Measurements from ENCODE around the gene ARPC3.
"Not testable (repeated sequence)": the region's sequence is repeated elsewhere in the genome, so short reads cannot be mapped to it uniquely, and the experiment has no call there.

The ARPC3 gene

GRCh38 chr12:110449799-110450497, at the start of gene ARPC3:
Gene ARPC3 (minus strand): TSS chr12:110450337. CDS start chr12:110450260, 77 bp downstream.
- H3K4me1 Mint-ChIP-seq = peaks cover 44% of the 10 kb centered on the region
- peak within 1 kb of the TSS; percentile 100 for H3K27ac Mint-ChIP-seq
- H3K4me3 Mint-ChIP-seq = peak within 1 kb of the TSS; percentile 99
- H3K9me3 Mint-ChIP-seq = no peaks in the 10 kb centered on the region
- H3K36me3 Mint-ChIP-seq = peaks cover 20% of the 10 kb centered on the region
- no peaks in the 10 kb centered on the region for H3K27me3 Mint-ChIP-seq

- no peaks in the 10 kb centered on the region for H3K9me3 Mint-ChIP-seq
- H3K4me3 Mint-ChIP-seq = peak overlapping the region; percentile 15
- peaks cover 37% of the 10 kb centered on the region for H3K4me1 Mint-ChIP-seq
- H3K36me3 Mint-ChIP-seq = peaks cover 9% of the 10 kb centered on the region
- peak overlapping the region; percentile 36 for H3K27ac Mint-ChIP-seq
- H3K27me3 Mint-ChIP-seq = no peaks in the 10 kb centered on the region
These were observed 49.0 kb upstream of the ARPC3 start for GRCh38 chr12:110498984-110499706.

- Mint-ChIP-seq H3K4me1 (peaks cover 11% of the 10 kb centered on the region), H3K27me3 (no peaks in the 10 kb centered on the region), H3K36me3 (no peaks in the 10 kb centered on the region), H3K9me3 (no peaks in the 10 kb centered on the region), H3K4me3 (no peak overlapping the region), H3K27ac (no peak overlapping the region)
These were observed 25.3 kb upstream of the ARPC3 start for GRCh38 chr12:110475426-110475825.

GRCh38 chr12:110468214-110469048, 18.3 kb upstream of the ARPC3 start, which contains the start of the genes FAM216A and GPN3:
Gene FAM216A (plus strand): TSS chr12:110468845. CDS start chr12:110468876, 31 bp downstream.
Gene GPN3 (minus strand): TSS chr12:110468257. CDS start chr12:110468203, 54 bp downstream.
- peaks cover 2% of the 10 kb centered on the region for H3K36me3 Mint-ChIP-seq

GRCh38 chr12:110467847-110468213, 17.7 kb upstream of the ARPC3 start:
- Mint-ChIP-seq H3K36me3 (peaks cover 2% of the 10 kb centered on the region), H3K9me3 (no peaks in the 10 kb centered on the region), H3K27ac (peak overlapping the region; percentile 99), H3K4me1 (peaks cover 53% of the 10 kb centered on the region), H3K4me3 (peak overlapping the region; percentile 99), H3K27me3 (no peaks in the 10 kb centered on the region)

More at GRCh38 chr12:110468214-110469048, 18.3 kb upstream of the ARPC3 start, which contains the start of the genes FAM216A and GPN3:
- Mint-ChIP-seq H3K9me3 (no peaks in the 10 kb centered on the region), H3K4me1 (peaks cover 53% of the 10 kb centered on the region), H3K27ac (peak within 1 kb of the TSS; percentile 99), H3K4me3 (peak within 1 kb of the TSS; percentile 99), H3K27me3 (no peaks in the 10 kb centered on the region)

GRCh38 chr12:110466791-110467190, 16.7 kb upstream of the ARPC3 start:
- Mint-ChIP-seq H3K4me1 (peaks cover 59% of the 10 kb centered on the region), H3K36me3 (peaks cover 5% of the 10 kb centered on the region), H3K9me3 (no peaks in the 10 kb centered on the region), H3K27ac (no peak overlapping the region), H3K27me3 (no peaks in the 10 kb centered on the region), H3K4me3 (peak overlapping the region; percentile 99)

GRCh38 chr12:110465765-110466164, 15.6 kb upstream of the ARPC3 start:
- H3K4me3 Mint-ChIP-seq, H3K27ac Mint-ChIP-seq, H3K36me3 Mint-ChIP-seq, H3K27me3 Mint-ChIP-seq, H3K9me3 Mint-ChIP-seq: not testable (repeated sequence)
- peaks cover 52% of the 10 kb centered on the region for H3K4me1 Mint-ChIP-seq

- Mint-ChIP-seq H3K9me3 (no peaks in the 10 kb centered on the region), H3K4me1 (peaks cover 45% of the 10 kb centered on the region), H3K36me3 (peaks cover 6% of the 10 kb centered on the region), H3K27ac (no peak overlapping the region), H3K4me3 (no peak overlapping the region), H3K27me3 (no peaks in the 10 kb centered on the region)
These were observed 14.9 kb upstream of the ARPC3 start for GRCh38 chr12:110465024-110465423.

GRCh38 chr12:110461189-110461588, 11.1 kb upstream of the ARPC3 start:
- H3K4me1 Mint-ChIP-seq = peaks cover 16% of the 10 kb centered on the region
- H3K27me3 Mint-ChIP-seq, H3K36me3 Mint-ChIP-seq, H3K27ac Mint-ChIP-seq, H3K9me3 Mint-ChIP-seq, H3K4me3 Mint-ChIP-seq: not testable (repeated sequence)

- peaks cover 7% of the 10 kb centered on the region for H3K4me1 Mint-ChIP-seq
- H3K27me3 Mint-ChIP-seq = no peaks in the 10 kb centered on the region
- H3K9me3 Mint-ChIP-seq = no peaks in the 10 kb centered on the region
- peaks cover 7% of the 10 kb centered on the region for H3K36me3 Mint-ChIP-seq
- H3K4me3 Mint-ChIP-seq = no peak overlapping the region
- H3K27ac Mint-ChIP-seq = peak overlapping the region; percentile 2
These were observed 8.6 kb upstream of the ARPC3 start for GRCh38 chr12:110458756-110459155.

- Mint-ChIP-seq H3K27ac (no peak overlapping the region), H3K4me1 (peaks cover 20% of the 10 kb centered on the region), H3K9me3 (no peaks in the 10 kb centered on the region), H3K27me3 (no peaks in the 10 kb centered on the region), H3K4me3 (no peak overlapping the region), H3K36me3 (peaks cover 10% of the 10 kb centered on the region)
These were observed 3.6 kb upstream of the ARPC3 start for GRCh38 chr12:110453569-110454296.

GRCh38 chr12:110451263-110451662, 1.1 kb upstream of the ARPC3 start:
- Mint-ChIP-seq H3K4me1 (peaks cover 38% of the 10 kb centered on the region), H3K27ac (peak overlapping the region; percentile 70), H3K9me3 (no peaks in the 10 kb centered on the region), H3K36me3 (peaks cover 15% of the 10 kb centered on the region), H3K4me3 (peak overlapping the region; percentile 99), H3K27me3 (no peaks in the 10 kb centered on the region)

GRCh38 chr12:110444455-110444854, 5.7 kb downstream of the ARPC3 start:
- no peak overlapping the region for H3K4me3 Mint-ChIP-seq
- H3K27me3 Mint-ChIP-seq = no peaks in the 10 kb centered on the region
- H3K36me3 Mint-ChIP-seq = peaks cover 16% of the 10 kb centered on the region
- H3K4me1 Mint-ChIP-seq = peaks cover 36% of the 10 kb centered on the region
- H3K9me3 Mint-ChIP-seq = no peaks in the 10 kb centered on the region
- peak overlapping the region; percentile 68 for H3K27ac Mint-ChIP-seq

GRCh38 chr12:110436231-110436630, 13.9 kb downstream of the ARPC3 start:
- Mint-ChIP-seq H3K4me3 (no peak overlapping the region), H3K9me3 (no peaks in the 10 kb centered on the region), H3K4me1 (no peaks in the 10 kb centered on the region), H3K36me3 (peaks cover 4% of the 10 kb centered on the region), H3K27me3 (no peaks in the 10 kb centered on the region), H3K27ac (no peak overlapping the region)
